Peyer's patch (tissue), 4 donors: ENCODE measurements around the gene CTBP1.

ENCODE experiments used
- POLR2A ChIP-seq, 2 donors: fragments of 450-650 bp; IDR thresholded peaks; one replicate each; pipeline ENCODE4 v1.5.1; 2017; ENCODE audit warnings: antibody characterized with exemption in 2 of 2, mild to moderate bottlenecking in 2 of 2, moderate library complexity in 2 of 2
- TF ChIP-seq, protein P1 (sequence below), 6 experiments: fragments of 450-650 bp in 4 of 6; fragments of 200-600 bp in 2 of 6; sonication (generic) in 1 of 6; IDR thresholded peaks; one replicate each; pipeline ENCODE4 v1.5.1; 2017 to 2019; ENCODE audit warnings: antibody characterized with exemption in 6 of 6, mild to moderate bottlenecking in 3 of 6, moderate library complexity in 1 of 6

DNA sequence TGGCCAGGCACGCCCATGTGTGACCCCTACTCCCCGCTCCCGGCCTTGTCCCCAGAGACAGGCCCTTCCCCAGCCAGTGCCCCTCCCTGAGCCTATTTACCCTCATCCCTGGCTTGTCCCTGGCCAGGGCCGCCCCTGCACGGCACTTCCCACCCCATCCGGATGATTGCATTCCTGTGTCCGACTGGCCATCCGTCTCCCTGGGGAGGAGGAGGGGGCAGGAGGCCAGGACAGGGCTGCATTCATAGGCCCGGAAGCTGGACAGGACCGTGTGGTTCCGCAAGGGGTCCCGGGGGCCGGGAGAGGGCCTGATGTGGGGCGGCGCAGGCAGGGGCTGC, 22.8 kb downstream of the CTBP1 start:
- TF ChIP-seq, protein P1, sequence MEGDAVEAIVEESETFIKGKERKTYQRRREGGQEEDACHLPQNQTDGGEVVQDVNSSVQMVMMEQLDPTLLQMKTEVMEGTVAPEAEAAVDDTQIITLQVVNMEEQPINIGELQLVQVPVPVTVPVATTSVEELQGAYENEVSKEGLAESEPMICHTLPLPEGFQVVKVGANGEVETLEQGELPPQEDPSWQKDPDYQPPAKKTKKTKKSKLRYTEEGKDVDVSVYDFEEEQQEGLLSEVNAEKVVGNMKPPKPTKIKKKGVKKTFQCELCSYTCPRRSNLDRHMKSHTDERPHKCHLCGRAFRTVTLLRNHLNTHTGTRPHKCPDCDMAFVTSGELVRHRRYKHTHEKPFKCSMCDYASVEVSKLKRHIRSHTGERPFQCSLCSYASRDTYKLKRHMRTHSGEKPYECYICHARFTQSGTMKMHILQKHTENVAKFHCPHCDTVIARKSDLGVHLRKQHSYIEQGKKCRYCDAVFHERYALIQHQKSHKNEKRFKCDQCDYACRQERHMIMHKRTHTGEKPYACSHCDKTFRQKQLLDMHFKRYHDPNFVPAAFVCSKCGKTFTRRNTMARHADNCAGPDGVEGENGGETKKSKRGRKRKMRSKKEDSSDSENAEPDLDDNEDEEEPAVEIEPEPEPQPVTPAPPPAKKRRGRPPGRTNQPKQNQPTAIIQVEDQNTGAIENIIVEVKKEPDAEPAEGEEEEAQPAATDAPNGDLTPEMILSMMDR (IDR thresholded peaks at IDR 0.05): no peak
- TF ChIP-seq POLR2A (IDR thresholded peaks at IDR 0.05): no peak
